ENCODE measurements around the gene GNGT2.

DNA sequence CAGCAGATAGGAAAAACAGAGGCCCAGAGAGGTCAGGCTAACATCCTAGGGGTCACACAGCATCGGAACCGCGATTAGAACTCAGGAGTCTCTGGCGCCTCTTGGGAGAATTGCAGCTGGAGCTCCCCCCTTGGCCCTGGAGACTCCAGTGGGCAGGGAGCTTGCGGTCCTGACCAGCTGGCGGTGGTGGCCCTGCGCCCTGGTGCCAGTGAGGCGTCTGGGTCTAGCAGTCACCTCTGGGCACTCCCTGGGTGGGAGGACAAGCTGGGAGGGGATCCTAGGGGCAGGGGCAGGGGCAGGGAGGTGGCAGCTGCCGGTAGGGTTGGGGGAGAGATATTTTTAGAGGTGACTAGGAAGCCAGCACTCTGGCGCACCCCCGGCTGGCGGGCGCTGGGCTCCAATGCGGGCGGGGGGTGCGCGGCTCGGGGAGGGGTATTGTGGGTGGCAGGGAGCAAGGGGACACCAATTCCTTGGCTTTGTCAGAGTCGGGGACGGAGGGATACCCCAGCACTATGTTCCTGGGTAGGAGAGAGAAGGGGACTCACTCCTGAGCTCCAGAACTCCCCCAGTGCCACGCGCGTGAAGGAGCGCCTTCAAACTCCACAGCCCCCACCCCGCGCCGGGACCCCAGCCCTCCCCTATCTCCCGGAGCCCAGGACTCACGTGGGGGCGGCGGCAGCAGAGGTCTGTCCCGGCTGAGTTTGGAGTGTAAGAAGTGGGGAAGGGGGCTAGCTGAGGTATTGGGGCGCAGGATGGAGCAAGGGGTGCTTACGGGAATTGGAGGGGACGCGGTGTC is 19.6 kb upstream of the GNGT2 start:
- TF ChIP-seq, protein P1, sequence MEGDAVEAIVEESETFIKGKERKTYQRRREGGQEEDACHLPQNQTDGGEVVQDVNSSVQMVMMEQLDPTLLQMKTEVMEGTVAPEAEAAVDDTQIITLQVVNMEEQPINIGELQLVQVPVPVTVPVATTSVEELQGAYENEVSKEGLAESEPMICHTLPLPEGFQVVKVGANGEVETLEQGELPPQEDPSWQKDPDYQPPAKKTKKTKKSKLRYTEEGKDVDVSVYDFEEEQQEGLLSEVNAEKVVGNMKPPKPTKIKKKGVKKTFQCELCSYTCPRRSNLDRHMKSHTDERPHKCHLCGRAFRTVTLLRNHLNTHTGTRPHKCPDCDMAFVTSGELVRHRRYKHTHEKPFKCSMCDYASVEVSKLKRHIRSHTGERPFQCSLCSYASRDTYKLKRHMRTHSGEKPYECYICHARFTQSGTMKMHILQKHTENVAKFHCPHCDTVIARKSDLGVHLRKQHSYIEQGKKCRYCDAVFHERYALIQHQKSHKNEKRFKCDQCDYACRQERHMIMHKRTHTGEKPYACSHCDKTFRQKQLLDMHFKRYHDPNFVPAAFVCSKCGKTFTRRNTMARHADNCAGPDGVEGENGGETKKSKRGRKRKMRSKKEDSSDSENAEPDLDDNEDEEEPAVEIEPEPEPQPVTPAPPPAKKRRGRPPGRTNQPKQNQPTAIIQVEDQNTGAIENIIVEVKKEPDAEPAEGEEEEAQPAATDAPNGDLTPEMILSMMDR (IDR thresholded peaks at IDR 0.05), result no peak
- TF ChIP-seq EP300 (IDR thresholded peaks at IDR 0.05), result no peak
